GM18526 (cell line): ENCODE results near the gene PGS1.

Experiments
- POLR2A ChIP-seq: IDR thresholded peaks from 3 replicates; pipeline ENCODE4 v1.6.1; 2011; ENCODE audit not compliant: insufficient read length; ENCODE audit errors: extremely low read depth

Gene PGS1

GRCh38 chr17:78378225-78379130 lies at the start of gene PGS1:
TSS of gene PGS1 (plus strand) at chr17:78378649. CDS start at chr17:78378666, 17 bp downstream.
- peak; percentile 64 for TF ChIP-seq POLR2A

- TF ChIP-seq POLR2A, result no peak
Observed at GRCh38 chr17:78329263-78330059, 49.0 kb upstream of the PGS1 start.

- TF ChIP-seq POLR2A, result no peak
Observed at GRCh38 chr17:78330570-78331224, 47.8 kb upstream of the PGS1 start.

- no peak for TF ChIP-seq POLR2A
Observed at GRCh38 chr17:78332991-78333390, 45.5 kb upstream of the PGS1 start.

GRCh38 chr17:78335209-78335608 lies 43.2 kb upstream of the PGS1 start:
- TF ChIP-seq POLR2A, result no peak

- no peak for TF ChIP-seq POLR2A
Observed at GRCh38 chr17:78337244-78338109, 41.0 kb upstream of the PGS1 start.

GRCh38 chr17:78338486-78339259 lies 39.8 kb upstream of the PGS1 start:
- TF ChIP-seq POLR2A, result no peak

GRCh38 chr17:78340183-78340955 lies 38.1 kb upstream of the PGS1 start:
- TF ChIP-seq POLR2A, result no peak

- no peak for TF ChIP-seq POLR2A
Observed at GRCh38 chr17:78341559-78342448, 36.6 kb upstream of the PGS1 start.

GRCh38 chr17:78342449-78343186 lies 35.8 kb upstream of the PGS1 start:
- no peak for TF ChIP-seq POLR2A

GRCh38 chr17:78343187-78343542 lies 35.3 kb upstream of the PGS1 start:
- no peak for TF ChIP-seq POLR2A

- TF ChIP-seq POLR2A, result no peak
Observed at GRCh38 chr17:78343543-78344201, 34.8 kb upstream of the PGS1 start.
